Activated naive CD4-positive, alpha-beta T cell (primary cell): ENCODE measurements around the gene GTF2F2.
A peak's percentile ranks its signal among the peaks of the same experiment; 100 is the strongest.

Experiments
- DNase-seq, 4 experiments: peaks; one replicate each; lab custom pipeline; 2025; lab: John Stamatoyannopoulos, UW

The GTF2F2 gene

DNA sequence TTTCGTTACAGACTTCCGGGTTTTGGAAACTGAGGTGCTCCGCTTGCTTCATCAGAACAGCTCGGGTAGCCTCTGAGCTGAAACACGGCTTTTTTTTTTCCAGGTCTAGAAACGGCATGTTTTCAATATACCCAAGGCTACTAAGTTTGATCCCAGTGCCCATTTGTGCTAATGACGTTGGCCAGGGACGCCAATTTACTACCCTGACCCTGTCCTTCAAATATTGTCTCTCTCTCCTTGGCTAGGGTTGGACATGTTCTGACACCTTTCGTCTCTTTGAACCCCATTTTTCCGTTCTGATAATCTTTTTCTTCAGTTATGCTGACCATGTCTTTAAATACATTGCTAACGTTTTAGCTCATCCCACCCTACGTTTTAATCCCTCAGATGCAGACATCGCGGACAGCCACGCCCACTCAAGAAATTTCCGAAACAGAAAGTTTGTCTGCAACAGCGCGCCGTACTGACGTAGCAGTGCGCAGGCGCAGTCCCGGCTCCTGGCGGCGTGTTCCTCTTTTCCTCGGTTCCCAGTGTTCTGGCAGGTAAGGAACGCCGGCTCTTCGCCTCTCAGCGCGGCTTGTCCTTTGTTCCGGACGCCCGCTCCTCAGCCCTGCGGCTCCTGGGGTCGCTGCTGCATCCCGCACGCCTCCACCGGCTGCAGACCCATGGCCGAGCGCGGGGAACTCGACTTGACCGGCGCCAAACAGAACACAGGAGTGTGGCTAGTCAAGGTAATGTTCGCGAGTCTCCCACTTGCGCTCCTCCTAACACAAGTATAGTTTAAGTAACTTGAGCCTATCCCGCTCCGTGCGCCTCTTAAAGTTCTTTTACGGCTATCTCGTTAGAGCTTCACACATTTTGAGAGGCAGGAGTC lies at the start of gene GTF2F2:
Gene GTF2F2, plus strand, starts transcription at position 520 of the 874 bp plus-strand sequence. Its CDS starts 146 bp downstream, at position 666.
- DNase-seq = peak; percentile 70 to 79 (median 73)

DNA sequence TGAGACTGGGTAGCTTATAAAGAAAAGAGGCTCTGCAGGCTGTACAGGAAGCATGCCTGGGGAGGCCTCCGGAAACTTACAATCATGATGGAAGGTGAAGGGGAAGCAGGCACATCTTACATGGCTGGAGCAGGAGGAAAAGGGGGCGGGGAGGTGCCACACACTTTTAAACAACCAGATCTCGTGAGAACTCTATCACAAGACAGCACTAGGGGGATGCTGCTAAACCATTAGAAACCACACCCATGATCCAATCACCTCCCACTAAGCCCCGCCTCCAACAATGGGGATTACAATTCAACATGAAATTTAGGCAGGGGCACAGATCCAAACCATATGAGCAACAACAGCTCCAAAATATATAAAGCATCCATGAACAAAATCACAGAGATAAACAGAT lies 46.5 kb upstream of the GTF2F2 start:
- no peak for DNase-seq

DNA sequence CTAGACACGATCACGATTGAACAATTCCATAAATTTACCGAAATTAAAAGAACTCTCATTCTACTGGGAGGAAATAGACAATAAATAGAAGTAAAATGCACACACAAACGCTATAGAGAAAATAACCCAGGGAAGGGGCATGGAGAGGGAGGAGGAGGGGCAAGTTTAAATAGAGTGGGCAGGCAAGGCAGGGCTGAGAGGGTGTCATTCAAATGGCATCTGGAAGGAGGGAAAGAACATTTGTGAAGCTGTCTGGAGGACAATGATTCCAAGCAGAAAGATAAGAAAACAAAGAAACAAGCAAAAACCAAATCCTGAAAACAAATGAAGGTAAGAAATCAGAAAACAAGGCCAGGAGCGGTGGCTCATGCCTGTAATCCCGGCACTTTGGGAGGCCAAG lies 45.6 kb upstream of the GTF2F2 start:
- no peak for DNase-seq

- no peak for DNase-seq
Observed at GRCh38 chr13:45078003-45078402, 42.3 kb upstream of the GTF2F2 start.

- DNase-seq = no peak
Observed at GRCh38 chr13:45082964-45083363, 37.3 kb upstream of the GTF2F2 start.

DNA sequence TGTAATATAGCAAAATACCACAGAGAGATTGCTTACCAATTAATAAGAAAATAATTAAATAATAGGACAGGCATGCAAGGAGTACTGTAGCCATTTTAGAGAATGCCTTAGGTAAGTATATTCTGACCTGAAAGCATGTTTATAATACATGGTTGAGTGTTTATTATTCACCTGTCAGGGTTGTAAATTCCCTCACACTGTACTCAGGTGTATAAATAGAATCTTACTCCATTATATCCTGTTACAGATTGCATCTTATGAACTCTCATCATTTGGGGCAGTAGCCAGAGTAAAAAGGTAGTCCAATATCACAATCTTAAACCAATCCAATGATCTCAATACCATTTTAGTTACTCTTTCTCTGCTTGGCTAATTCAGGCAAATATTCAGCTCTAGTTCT lies 35.8 kb upstream of the GTF2F2 start:
- DNase-seq = no peak

- no peak for DNase-seq
Observed at GRCh38 chr13:45086484-45086883, 33.8 kb upstream of the GTF2F2 start.

GRCh38 chr13:45092663-45093062 lies 27.6 kb upstream of the GTF2F2 start:
- no peak for DNase-seq

DNA sequence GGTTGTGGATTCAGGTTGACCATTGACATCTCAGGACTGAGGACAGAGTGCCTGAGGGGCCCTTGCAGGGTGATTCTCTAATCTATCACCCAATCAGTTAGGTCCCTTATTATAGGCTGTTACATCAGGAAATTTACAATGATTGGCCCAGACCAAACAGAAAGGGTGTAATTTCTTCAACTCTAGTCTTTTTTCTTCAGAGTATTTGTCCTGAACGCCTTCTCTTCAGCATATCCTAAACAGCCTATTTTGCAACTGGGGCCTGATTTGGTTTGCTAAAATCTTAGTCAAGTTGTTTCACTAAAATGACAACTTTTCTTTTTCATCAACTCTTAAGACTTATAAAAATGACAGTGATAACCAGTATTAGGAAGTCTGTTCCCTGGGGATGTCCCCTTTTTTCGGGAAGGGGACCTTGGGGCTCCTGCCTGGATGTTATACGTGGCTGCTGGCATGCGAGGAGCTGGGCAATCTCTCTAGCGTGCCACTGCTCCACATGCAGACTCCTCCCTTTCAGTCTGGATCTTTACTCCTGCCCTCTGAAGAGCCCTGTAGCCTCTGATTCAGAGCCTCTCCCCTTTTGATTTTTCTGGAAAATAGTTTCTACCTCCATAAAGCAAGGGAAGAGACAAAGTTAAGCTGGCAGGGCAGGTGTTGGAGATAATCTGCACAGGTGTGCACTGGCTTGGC lies 19.6 kb upstream of the GTF2F2 start:
- no peak for DNase-seq

GRCh38 chr13:45101327-45102018 lies 18.8 kb upstream of the GTF2F2 start:
- no peak for DNase-seq

GRCh38 chr13:45102136-45102507 lies 18.2 kb upstream of the GTF2F2 start:
- no peak for DNase-seq

DNA sequence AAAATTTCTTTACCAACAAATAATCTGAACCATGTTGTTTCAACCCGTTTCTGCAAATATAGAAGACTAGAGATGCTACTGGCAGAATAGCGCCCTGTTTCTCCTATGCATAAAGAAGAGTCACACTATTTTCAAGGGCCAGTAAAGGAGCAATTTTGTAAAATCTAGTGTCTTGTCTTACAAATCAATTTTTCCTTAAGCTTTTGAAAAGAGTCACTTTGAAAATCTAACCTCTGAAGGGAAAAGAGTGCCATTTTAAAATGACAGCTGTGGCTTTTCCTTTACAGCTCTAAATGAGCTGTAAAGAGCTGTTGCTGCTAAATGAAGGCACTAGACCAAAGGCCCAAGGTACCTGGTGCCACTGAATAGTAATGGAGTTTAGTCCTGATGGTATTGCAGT lies 16.9 kb upstream of the GTF2F2 start:
- no peak for DNase-seq

DNA sequence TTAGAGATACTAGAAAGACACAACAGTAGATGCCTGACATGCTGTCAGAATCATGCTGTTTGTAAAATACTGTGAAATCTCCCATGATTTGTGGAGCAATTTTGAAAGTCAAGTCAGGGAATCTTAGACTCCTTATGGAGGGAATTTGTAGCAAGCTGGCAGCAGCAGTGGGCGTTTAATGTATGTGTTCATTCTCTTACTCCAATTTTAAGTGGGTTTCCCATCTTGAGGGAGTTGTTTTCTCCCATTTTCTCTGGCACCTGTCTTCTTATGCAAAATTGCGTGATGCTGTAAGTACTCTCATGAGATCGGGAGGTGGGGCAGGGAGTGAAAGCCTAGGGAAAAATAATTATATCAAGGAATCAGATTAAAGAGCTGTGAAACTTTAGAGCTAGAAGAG lies 16.0 kb upstream of the GTF2F2 start:
- no peak for DNase-seq

DNA sequence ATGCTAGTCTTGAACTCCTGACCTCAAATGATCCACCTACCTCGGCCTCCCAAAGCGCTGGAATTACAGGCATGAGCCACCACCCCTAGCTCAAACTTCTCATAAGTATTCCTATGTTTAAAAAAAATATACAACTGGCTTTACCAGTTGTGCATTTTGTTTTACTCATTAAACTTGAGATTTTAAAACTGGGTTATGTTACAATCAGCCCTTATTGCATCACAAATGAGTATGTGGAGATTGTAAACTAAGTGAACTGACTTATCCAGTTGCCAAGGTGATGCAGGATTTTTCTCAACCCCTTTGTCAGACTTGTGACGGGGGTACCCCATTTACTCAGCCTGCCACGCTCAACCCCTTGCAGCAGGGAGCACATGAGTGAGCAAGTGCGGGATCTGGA lies 14.4 kb upstream of the GTF2F2 start:
- no peak for DNase-seq

DNA sequence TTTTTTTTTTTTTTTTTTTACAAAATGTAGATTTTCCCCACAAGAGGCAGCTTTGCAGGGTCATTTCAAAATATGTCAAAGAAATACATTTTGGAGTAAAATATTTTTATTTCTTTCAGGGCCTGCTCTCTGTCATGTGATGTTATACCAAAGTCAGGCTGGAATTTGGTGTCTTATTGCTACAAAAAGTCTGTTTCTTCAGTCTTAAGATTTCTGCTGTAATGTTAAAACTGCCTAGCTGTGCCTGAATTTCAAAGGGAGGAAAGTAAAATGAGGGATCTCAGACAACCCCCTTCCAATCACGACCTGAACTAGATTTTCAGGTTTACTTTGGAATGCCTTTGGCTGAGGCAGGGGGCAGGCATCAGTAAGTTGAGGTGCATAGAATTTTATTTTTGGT lies 12.8 kb upstream of the GTF2F2 start:
- DNase-seq = no peak

- DNase-seq = no peak
Observed at GRCh38 chr13:45108716-45109101, 11.6 kb upstream of the GTF2F2 start.

GRCh38 chr13:45109102-45109720 lies 11.1 kb upstream of the GTF2F2 start:
- DNase-seq = no peak

GRCh38 chr13:45113233-45114224 lies 6.8 kb upstream of the GTF2F2 start:
- no peak for DNase-seq

- DNase-seq = peak; percentile 1 to 26 (median 10)
Observed at GRCh38 chr13:45119469-45119990, 780 bp upstream of the GTF2F2 start.

- no peak for DNase-seq
Observed at GRCh38 chr13:45120967-45121831, 889 bp downstream of the GTF2F2 start.
